GM18511 (cell line): ENCODE measurements around the gene RBM43.
"Not testable (repeated sequence)": the region's sequence is repeated elsewhere in the genome, so short reads cannot be mapped to it uniquely, and the experiment has no call there.

Experiments
- ATAC-seq: cut with Tn5 transposase; IDR thresholded peaks from one replicate; pipeline ENCODE4 v1.9.1; 2021; ENCODE audit warnings: mild to moderate bottlenecking, moderate library complexity; ENCODE audit not compliant: unreplicated experiment

The RBM43 gene

GRCh38 chr2:151269798-151270568 lies 8.3 kb upstream of the RBM43 start:
- ATAC-seq, result no peak

- no peak for ATAC-seq
Observed at GRCh38 chr2:151268085-151268484, 6.4 kb upstream of the RBM43 start.

GRCh38 chr2:151267537-151267936 lies 5.9 kb upstream of the RBM43 start:
- ATAC-seq, result no peak

GRCh38 chr2:151265991-151266390 lies 4.3 kb upstream of the RBM43 start:
- ATAC-seq, result no peak

GRCh38 chr2:151264157-151264825 lies 2.6 kb upstream of the RBM43 start:
- no peak for ATAC-seq

GRCh38 chr2:151262629-151263028 lies 966 bp upstream of the RBM43 start:
- no peak for ATAC-seq

GRCh38 chr2:151261977-151262291 lies 271 bp upstream of the RBM43 start:
- no peak for ATAC-seq

GRCh38 chr2:151260573-151261230 lies 961 bp downstream of the RBM43 start:
- peak; percentile 21 for ATAC-seq

- no peak for ATAC-seq
Observed at GRCh38 chr2:151258121-151258520, 3.5 kb downstream of the RBM43 start.

- ATAC-seq, result no peak
Observed at GRCh38 chr2:151252646-151253045, 9.0 kb downstream of the RBM43 start.

- no peak for ATAC-seq
Observed at GRCh38 chr2:151251012-151251411, 10.7 kb downstream of the RBM43 start.

GRCh38 chr2:151247432-151247831 lies 14.2 kb downstream of the RBM43 start:
- ATAC-seq, result no peak

GRCh38 chr2:151246152-151246551 lies 15.5 kb downstream of the RBM43 start:
- ATAC-seq, result no peak

GRCh38 chr2:151243468-151243867 lies 18.2 kb downstream of the RBM43 start:
- no peak for ATAC-seq

GRCh38 chr2:151241224-151241623 lies 20.4 kb downstream of the RBM43 start:
- no peak for ATAC-seq

GRCh38 chr2:151240433-151240832 lies 21.2 kb downstream of the RBM43 start:
- no peak for ATAC-seq

GRCh38 chr2:151239624-151240023 lies 22.0 kb downstream of the RBM43 start:
- ATAC-seq, result no peak

GRCh38 chr2:151238527-151239487 lies 22.9 kb downstream of the RBM43 start:
- ATAC-seq, result peak; percentile 70

GRCh38 chr2:151237422-151238025 lies 24.1 kb downstream of the RBM43 start:
- no peak for ATAC-seq

- ATAC-seq, result not testable (repeated sequence)
Observed at GRCh38 chr2:151233760-151234159, 27.9 kb downstream of the RBM43 start.

- not testable (repeated sequence) for ATAC-seq
Observed at GRCh38 chr2:151233288-151233687, 28.4 kb downstream of the RBM43 start.
